ENCODE measurements around the gene COL3A1.

Gene COL3A1

DNA sequence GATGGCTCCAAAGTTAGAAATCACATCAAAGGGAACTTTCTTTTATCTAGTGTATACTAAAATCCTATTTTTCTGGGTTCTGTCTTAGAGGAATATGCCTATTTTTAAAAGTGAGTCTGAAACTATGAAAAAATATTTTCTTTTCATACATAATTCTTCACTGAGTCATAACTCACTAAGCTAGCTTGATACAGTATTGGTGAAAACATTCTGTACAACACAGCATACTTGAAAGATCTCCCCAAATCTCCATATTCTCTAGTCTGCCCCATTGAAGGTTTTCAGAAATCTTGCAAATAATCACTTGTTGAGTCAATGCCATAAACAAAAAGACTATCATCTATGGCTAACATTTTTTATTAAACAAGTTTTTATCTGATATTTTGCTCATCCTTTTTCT is 44.5 kb downstream of the COL3A1 start:
- Mint-ChIP-seq H3K27ac (no peak overlapping the region), H3K4me3 (no peak overlapping the region), H3K36me3 (ENCODE audit: low read depth) (no peaks in the 10 kb centered on the region), H3K4me1 (no peaks in the 10 kb centered on the region), H3K27me3 (peaks cover 1% of the 10 kb centered on the region), H3K9me3 (no peaks in the 10 kb centered on the region)
- ATAC-seq = no peak
- no peak for DNase-seq

DNA sequence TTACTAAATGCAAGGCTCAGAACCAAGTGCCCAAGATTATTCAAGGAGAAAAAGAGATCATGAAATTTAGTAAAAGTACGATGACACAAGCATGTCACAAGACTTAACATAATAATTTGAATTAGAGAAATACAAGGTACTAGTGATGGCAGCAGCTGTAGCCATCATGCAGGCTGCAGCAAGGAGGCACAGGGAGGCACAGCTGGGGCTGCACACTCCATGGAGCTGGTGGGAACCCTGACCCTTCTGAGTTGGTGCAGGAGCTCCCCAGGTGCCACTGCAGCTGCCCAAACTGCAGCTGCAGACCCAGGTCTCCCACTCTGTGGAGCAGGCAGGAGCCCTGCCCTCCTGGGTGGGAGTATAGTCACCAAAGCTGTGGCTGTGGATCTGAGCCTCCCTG is 46.0 kb downstream of the COL3A1 start:
- no peak overlapping the region for H3K27ac Mint-ChIP-seq
- no peak for ATAC-seq
- no peaks in the 10 kb centered on the region for H3K9me3 Mint-ChIP-seq
- no peaks in the 10 kb centered on the region for H3K36me3 Mint-ChIP-seq (ENCODE audit: low read depth)
- no peak for DNase-seq
- H3K27me3 Mint-ChIP-seq = peaks cover 7% of the 10 kb centered on the region
- H3K4me1 Mint-ChIP-seq = no peaks in the 10 kb centered on the region
- H3K4me3 Mint-ChIP-seq = no peak overlapping the region

- Mint-ChIP-seq H3K27ac (no peak overlapping the region), H3K4me1 (no peaks in the 10 kb centered on the region), H3K9me3 (no peaks in the 10 kb centered on the region), H3K27me3 (peaks cover 10% of the 10 kb centered on the region), H3K4me3 (no peak overlapping the region), H3K36me3 (ENCODE audit: low read depth) (no peaks in the 10 kb centered on the region)
- no peak for DNase-seq
- ATAC-seq = no peak
These were observed 47.9 kb downstream of the COL3A1 start for GRCh38 chr2:189022053-189022481.

DNA sequence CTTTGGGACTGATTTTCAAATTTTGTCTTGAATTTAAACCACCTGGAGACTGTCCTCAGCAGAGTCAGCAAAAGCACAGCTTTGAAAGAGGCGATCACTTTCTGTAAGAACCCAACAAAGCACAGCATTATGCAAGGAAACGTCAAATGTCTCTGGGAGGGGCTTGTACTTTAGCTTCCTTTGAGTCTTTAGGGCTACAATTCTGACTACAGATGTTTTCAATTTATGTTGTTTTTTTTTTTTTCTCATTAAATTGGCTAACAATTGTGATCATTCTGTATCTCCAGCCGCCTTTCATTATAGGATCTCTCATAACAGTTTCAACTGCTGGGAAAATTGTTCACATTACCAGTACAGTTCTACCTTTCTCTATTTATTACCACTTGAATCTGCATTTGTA is 48.3 kb downstream of the COL3A1 start:
- DNase-seq (no peak), ATAC-seq (no peak)
- Mint-ChIP-seq H3K36me3 (ENCODE audit: low read depth) (no peaks in the 10 kb centered on the region), H3K4me3 (no peak overlapping the region), H3K27ac (no peak overlapping the region), H3K27me3 (peaks cover 10% of the 10 kb centered on the region), H3K9me3 (no peaks in the 10 kb centered on the region), H3K4me1 (no peaks in the 10 kb centered on the region)

- no peaks in the 10 kb centered on the region for H3K36me3 Mint-ChIP-seq (ENCODE audit: low read depth)
- DNase-seq (no peak), ATAC-seq (no peak)
- H3K4me3 Mint-ChIP-seq = no peak overlapping the region
- H3K4me1 Mint-ChIP-seq = no peaks in the 10 kb centered on the region
- H3K27me3 Mint-ChIP-seq = peaks cover 8% of the 10 kb centered on the region
- H3K27ac Mint-ChIP-seq = no peak overlapping the region
- H3K9me3 Mint-ChIP-seq = no peaks in the 10 kb centered on the region
These were observed 50.9 kb downstream of the COL3A1 start for GRCh38 chr2:189024901-189025618.

DNA sequence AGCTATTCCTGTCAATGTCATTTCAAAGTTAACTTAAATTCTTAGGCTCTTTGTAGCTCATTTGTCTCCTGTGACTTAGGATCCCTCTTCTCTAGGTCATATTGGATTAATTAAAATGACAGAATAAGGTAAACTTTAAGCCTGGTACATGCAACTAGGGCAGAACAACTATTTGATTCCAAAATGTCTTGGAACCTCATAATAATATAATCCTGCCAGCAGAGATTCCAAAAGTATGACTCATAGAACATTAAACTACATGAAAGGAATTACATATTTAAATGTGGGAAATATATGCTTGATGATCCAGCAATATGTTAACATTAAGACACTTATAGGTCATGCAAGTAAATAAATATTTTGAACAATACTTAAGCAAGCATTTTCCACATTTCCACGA is 63.3 kb downstream of the COL3A1 start:
- H3K36me3 Mint-ChIP-seq (ENCODE audit: low read depth) = peaks cover 15% of the 10 kb centered on the region
- no peaks in the 10 kb centered on the region for H3K27me3 Mint-ChIP-seq
- ATAC-seq (no peak), DNase-seq (no peak)
- H3K4me1 Mint-ChIP-seq = peaks cover 6% of the 10 kb centered on the region
- H3K4me3 Mint-ChIP-seq = no peak overlapping the region
- H3K9me3 Mint-ChIP-seq = no peaks in the 10 kb centered on the region
- no peak overlapping the region for H3K27ac Mint-ChIP-seq

DNA sequence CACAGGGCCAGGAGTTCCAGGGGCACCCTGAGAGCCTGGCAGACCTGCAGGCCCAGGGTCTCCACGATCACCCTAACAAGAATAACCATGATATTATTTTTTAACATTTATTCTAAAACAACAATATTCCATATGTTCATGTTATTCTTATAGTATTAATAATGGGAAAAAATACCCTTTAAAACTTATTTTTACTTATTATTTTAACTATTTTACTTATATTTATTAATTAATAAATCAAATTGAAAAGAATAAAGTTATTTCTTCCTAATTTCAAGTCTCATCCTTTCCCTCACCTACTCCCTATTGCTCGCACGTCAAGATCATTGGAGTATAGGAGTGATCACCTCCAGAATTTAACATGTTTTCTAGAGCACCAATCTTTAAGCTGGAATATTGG is 71.7 kb downstream of the COL3A1 start:
- H3K27me3 Mint-ChIP-seq = no peaks in the 10 kb centered on the region
- H3K4me1 Mint-ChIP-seq = no peaks in the 10 kb centered on the region
- no peak overlapping the region for H3K27ac Mint-ChIP-seq
- peaks cover 3% of the 10 kb centered on the region for H3K36me3 Mint-ChIP-seq (ENCODE audit: low read depth)
- ATAC-seq = no peak
- DNase-seq = no peak
- no peak overlapping the region for H3K4me3 Mint-ChIP-seq
- no peaks in the 10 kb centered on the region for H3K9me3 Mint-ChIP-seq

DNA sequence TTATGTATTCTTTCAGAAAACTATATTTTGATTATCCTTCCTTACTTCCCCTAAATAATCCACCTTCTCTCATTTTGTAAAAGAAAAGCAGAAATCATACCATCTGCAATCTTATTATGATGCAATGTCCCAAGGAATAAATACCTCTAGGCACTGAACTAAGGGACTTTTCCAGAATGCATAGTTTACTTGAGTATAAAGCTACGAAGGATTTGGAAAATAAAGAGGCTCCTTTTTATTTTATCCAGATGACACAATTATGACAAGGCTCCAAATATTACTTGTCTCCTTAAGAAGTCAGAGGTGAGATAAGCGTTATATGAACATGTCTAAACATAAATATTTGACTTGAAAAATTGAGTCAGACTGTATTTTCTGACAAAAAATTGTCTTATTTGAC is 72.1 kb downstream of the COL3A1 start:
- no peak for DNase-seq
- Mint-ChIP-seq H3K9me3 (no peaks in the 10 kb centered on the region), H3K27me3 (no peaks in the 10 kb centered on the region), H3K4me3 (no peak overlapping the region), H3K27ac (no peak overlapping the region), H3K4me1 (no peaks in the 10 kb centered on the region), H3K36me3 (ENCODE audit: low read depth) (peaks cover 2% of the 10 kb centered on the region)
- no peak for ATAC-seq

DNA sequence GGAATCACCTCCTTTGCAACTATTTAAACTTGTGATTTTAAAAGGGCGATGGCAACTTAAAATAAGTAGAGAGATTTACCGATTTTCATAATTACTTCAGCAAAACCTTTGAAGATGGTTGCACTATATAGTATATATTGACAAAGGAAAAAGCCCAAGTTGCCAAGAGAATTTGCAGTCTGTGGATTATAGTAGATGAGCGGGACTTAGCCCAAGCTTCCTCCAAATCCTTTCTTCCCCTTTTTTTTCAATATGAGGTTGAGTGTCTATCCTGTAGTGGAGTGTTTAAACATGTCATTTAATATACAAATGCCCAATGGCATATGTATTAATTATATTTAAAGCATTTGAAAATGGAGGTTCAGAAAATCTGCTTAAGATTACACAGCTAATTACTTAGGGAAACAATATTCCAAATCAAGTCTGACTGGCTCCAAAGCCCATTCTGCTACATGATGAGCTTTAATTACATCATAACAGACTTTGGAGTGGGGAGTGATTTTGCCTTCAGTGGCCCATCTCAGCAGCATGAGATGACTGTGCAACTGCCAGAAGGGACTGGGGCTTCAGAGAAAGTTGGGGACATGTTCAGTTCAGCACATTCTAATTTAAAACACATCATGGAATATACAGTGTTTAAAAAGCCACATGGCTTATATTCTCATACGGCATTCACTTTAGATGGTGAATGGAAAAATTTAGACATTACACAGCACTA is 73.2 kb downstream of the COL3A1 start:
- H3K27ac Mint-ChIP-seq = no peak overlapping the region
- no peak overlapping the region for H3K4me3 Mint-ChIP-seq
- ATAC-seq (no peak), DNase-seq (no peak)
- no peaks in the 10 kb centered on the region for H3K27me3 Mint-ChIP-seq
- no peaks in the 10 kb centered on the region for H3K9me3 Mint-ChIP-seq
- no peaks in the 10 kb centered on the region for H3K4me1 Mint-ChIP-seq
- H3K36me3 Mint-ChIP-seq (ENCODE audit: low read depth) = no peaks in the 10 kb centered on the region

DNA sequence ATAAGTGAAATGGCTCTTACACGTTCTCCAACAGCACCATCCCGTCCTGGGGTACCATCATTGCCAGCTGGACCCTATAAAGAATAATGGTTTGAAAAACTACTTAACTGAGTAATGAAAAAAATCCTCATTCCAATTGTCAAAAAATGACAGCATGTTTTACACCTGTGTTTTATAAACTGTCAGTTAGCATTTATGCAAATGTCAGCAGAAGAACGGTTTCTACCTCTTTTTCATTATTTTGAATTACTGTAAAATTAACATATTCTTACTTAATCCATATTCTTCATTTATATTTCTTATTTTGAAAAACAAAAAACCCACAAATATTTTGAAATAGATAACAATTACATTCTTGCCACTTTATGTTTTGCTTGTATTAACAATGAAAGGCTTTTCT is 74.0 kb downstream of the COL3A1 start:
- DNase-seq (no peak), ATAC-seq (no peak)
- no peaks in the 10 kb centered on the region for H3K4me1 Mint-ChIP-seq

GRCh38 chr2:189049709-189050164 is 75.6 kb downstream of the COL3A1 start:
- Mint-ChIP-seq H3K4me1 (no peaks in the 10 kb centered on the region), H3K27me3 (no peaks in the 10 kb centered on the region), H3K36me3 (ENCODE audit: low read depth) (no peaks in the 10 kb centered on the region), H3K4me3 (no peak overlapping the region), H3K27ac (no peak overlapping the region), H3K9me3 (no peaks in the 10 kb centered on the region)
- no peak for ATAC-seq
- no peak for DNase-seq

More for the DNA sequence above, 74.0 kb downstream of the COL3A1 start:
- Mint-ChIP-seq H3K4me3 (no peak overlapping the region), H3K36me3 (ENCODE audit: low read depth) (no peaks in the 10 kb centered on the region), H3K27me3 (no peaks in the 10 kb centered on the region), H3K27ac (no peak overlapping the region), H3K9me3 (no peaks in the 10 kb centered on the region)

- DNase-seq (no peak), ATAC-seq (no peak)
- H3K9me3 Mint-ChIP-seq = no peaks in the 10 kb centered on the region
- no peak overlapping the region for H3K27ac Mint-ChIP-seq
- H3K27me3 Mint-ChIP-seq = no peaks in the 10 kb centered on the region
- H3K4me1 Mint-ChIP-seq = no peaks in the 10 kb centered on the region
- H3K36me3 Mint-ChIP-seq (ENCODE audit: low read depth) = no peaks in the 10 kb centered on the region
- no peak overlapping the region for H3K4me3 Mint-ChIP-seq
These were observed 76.1 kb downstream of the COL3A1 start for GRCh38 chr2:189050165-189050712.

GRCh38 chr2:189056200-189057106 is 82.3 kb downstream of the COL3A1 start:
- no peak for ATAC-seq
- H3K27ac Mint-ChIP-seq = no peak overlapping the region

DNA sequence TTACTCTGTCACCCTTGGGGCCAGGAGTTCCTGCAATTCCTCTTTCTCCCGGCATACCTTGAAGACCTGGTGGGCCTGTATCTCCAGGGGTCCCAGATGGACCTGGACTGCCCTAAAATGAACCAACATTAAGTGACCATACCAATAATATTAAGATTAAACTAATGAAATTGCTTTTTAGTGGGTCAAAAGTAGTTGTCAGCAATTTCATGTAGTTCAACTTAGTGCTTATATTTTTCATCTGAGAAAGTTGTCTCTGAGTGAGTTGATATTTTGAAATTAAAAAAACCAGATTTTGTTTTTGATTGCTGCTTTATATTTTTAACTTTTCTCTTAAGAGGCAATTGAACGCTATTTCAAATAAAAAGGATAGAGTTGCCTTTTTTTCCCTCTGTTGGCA is 83.1 kb downstream of the COL3A1 start:
- Mint-ChIP-seq H3K4me1 (no peaks in the 10 kb centered on the region), H3K27me3 (no peaks in the 10 kb centered on the region), H3K36me3 (ENCODE audit: low read depth) (peaks cover 3% of the 10 kb centered on the region), H3K27ac (no peak overlapping the region), H3K9me3 (no peaks in the 10 kb centered on the region), H3K4me3 (no peak overlapping the region)
- ATAC-seq = no peak
- no peak for DNase-seq

More at GRCh38 chr2:189056200-189057106, 82.3 kb downstream of the COL3A1 start:
- Mint-ChIP-seq H3K4me1 (no peaks in the 10 kb centered on the region), H3K27me3 (no peaks in the 10 kb centered on the region), H3K4me3 (no peak overlapping the region), H3K9me3 (no peaks in the 10 kb centered on the region), H3K36me3 (ENCODE audit: low read depth) (peaks cover 3% of the 10 kb centered on the region)
- DNase-seq = no peak
